Measurements from ENCODE around the gene KLF15.

KLF15 gene

DNA sequence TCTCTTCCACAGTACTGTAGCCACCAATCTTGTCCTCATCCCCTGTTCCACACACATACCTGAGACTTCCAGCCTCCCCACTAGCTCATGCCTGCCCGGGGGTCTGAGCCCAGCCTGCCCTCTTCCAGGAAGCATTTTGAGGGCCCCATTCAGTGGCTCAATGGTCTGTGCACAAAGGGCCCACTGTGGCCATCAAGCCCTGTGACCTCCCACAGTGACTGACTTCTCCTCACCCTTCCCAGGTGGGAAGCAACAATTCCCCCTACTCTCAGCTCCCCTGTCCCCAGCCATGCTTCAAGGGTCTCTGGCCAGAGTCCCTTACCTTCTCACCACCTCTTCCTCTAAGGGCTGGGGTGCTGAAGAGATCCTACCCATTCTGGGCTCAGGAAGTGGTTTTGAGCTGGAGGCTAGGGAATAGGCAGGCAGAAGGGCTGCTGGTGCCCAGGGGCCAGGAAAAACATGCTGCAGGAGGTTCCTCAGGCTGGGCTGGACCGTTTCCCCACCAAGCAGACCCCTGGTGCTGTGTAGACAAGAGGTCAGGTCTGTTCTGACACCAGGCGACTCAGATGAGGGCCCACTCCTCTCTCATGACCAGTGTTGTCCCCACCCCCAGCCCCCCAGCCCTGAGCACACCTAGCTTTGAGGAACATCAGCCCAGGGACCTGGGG, 3.0 kb upstream of the KLF15 start:
- no peak for FAIRE-seq

DNA sequence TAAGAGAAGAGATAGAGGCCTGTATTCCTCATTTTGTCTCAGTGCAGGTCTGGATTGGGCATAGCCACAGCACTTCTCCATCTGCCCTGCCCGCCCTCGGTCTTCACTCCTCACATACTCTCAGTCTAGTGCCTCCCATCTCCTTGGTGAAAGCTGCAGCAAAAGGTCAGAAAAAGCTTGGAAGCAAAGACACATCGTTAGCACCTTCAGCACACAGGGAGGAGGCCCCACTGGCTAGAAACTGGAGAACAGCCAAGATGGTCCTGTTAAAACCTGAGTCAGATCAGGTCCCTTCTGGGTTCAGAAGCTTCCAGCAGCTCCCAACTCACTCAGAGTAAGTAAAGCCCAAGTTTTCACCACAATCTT, 1.6 kb upstream of the KLF15 start:
- FAIRE-seq: no peak

DNA sequence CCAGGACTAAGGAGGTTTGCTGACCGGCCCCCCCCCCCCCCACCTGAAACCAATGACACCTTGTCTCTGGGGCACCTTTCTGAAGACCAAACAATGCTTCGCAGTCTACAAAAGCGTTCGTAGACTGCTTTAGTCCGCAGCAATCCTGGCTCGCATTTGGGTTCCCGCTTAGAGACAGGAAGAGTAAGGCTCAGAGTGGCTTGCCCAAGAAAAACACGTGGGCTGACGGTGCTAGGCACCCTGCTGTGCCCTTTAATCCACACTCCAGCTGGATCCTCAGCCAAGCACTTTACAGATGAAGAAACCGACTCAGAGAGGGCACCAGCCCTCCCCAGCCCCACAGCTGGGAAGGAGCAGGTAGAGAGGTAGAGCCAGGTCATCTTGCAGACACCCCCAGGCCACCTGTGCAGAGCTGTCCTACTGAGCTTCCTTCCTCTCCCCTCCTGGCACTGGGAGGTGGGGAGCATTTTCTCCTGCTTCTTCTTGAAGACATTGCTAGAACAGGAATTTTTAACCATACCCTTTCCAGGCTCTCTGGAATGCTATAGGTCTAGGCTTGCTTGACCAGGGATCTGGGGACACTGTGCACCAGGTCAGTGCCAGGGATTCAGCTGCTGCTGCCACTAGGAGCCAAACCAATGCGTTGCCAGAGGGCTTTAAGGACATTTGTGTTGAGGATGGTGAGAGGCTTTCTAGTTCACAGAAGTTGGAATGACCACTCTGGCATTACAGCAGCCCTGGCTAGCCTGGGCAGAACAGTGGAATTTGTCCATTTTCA, 1.0 kb upstream of the KLF15 start:
- FAIRE-seq: no peak

DNA sequence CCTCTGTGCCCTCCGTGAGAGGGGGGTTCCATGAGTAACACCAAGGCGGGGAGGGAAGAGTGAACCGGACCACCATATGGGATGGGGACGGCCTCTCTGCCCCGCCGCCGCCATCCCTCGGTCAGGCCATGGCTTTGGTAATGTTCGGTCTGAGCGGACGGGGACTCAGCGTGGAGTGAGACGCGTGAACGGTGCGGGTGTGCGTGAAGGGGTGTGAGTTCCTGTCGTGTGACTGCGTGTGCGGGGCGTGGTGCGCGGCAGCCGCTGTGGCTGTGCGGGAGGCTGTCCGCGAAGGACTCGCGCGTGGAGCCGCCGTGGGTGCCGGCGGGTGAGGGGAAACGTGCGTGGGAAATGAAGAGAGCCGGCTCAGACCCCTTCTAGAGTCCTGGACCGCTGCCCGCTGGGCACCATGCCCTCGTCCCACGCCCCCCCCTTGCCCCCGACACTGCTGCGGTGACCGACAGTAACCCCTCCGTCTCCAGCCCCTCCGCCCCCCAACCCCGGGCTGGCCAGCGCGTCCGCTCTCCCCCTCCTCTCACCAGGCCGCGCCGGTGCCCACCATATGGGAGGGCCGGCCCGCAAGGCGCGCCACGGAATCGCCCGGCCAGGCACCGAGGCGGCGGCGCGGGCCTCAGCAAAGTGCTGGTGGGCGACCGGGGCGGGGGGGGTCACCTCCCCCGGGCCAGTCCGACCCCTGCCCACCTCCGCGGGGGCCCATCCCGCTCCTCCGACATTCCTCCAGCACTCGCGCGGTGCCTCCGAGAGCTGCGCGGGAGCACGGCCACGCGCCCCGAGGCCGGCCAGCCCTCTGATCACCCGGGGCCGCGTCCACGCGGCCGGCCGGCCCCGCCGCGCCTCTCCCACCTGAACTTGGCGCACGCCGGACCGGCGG, 589 bp downstream of the KLF15 start:
- no peak for FAIRE-seq

DNA sequence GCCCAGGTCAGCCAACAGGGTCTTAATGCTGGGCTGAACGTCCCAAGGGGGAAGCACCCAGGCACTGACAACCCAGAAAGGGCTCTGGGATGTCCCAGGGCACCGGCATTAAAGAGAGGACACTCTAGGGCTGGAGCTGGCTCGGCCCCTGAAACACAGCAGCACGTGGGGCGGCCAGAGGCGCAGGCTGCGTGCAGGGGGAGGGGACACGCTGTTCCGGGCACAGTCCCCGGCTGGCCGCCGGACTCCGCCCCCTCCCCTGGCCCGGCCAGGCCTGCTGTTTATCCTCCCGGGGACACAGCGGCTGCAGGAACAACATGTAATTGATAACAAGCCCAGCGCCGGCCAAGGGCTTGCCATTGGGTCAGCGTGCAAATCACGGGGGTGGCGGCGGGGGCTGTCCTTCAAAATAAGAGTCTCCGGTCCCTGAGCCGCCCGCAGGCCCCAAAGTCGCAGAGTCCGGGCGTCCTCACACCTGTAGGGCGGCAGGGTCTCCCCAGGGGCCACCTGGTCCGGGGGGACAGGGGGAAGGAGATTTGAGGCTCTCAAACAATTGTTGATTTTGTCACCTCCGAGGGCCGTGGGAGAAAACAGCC, 1.3 kb downstream of the KLF15 start:
- FAIRE-seq: no peak

DNA sequence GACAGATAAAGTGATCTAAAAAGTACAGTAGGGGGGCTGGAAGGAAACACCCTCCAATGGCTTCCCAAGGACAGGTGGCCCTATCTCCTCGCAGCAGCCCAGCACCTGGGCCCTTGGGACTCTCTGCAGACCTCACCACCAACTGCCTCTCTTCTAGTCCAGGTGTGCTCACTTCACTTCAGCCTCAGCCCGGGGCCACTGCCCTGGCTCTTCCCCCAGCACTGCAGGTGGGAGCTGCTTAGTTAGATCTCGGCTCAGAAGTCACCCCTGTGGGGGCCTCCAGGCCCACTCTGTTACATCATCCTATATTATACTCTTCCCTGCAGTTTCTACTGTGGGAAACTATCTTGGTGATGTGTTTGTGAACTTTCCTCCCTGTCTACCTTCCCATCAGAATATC, 2.0 kb downstream of the KLF15 start:
- no peak for FAIRE-seq

DNA sequence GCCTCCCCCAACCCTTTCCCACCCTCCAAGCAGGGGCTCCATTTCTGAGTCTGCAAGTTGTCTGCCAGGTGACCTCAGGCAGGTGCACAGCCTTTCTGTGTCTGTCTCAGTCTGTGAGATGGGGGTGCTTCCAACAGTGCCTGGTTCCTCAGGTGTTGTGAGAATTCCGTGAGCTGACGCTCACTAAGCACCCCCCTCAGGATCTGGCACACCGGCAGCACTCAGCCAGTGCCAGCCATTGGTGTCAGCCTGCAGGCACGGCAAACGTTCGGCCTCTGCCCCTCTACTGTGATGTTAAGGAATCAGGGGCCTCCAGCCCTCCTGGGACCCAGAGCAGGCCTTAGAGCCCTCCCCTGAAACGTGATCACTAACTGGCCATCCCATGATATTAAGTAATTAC, 2.4 kb downstream of the KLF15 start:
- no peak for FAIRE-seq

DNA sequence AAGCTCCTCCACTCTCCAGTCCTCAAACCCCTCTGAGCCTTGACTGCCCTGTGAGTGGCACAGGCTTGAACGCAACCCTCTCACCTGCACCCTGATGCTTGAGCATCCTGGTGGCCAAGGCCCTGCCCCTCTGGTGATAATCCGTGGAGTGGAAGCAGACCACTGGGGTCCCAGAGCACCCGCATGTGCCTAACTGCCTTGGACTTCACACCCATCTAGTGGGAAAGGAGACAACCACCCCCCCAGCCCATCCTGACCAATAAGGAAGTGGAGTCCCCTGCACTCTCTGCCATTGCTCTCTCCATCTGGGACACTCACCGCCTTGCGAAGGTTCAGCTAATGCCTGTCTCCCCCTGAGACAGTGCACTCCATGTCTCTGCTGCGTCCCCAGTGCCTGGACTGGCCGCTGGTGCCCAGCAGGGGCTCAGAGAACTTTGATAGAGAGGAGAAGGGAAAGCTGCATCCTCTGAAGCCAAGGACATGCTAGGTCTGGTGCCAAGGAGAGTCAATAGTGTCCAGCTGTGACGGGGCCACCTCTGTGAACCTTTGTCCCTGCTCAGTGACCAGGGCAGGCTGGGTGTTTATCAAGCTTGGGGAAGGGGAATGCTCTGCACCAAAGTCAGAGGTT, 3.4 kb downstream of the KLF15 start:
- no peak for FAIRE-seq

DNA sequence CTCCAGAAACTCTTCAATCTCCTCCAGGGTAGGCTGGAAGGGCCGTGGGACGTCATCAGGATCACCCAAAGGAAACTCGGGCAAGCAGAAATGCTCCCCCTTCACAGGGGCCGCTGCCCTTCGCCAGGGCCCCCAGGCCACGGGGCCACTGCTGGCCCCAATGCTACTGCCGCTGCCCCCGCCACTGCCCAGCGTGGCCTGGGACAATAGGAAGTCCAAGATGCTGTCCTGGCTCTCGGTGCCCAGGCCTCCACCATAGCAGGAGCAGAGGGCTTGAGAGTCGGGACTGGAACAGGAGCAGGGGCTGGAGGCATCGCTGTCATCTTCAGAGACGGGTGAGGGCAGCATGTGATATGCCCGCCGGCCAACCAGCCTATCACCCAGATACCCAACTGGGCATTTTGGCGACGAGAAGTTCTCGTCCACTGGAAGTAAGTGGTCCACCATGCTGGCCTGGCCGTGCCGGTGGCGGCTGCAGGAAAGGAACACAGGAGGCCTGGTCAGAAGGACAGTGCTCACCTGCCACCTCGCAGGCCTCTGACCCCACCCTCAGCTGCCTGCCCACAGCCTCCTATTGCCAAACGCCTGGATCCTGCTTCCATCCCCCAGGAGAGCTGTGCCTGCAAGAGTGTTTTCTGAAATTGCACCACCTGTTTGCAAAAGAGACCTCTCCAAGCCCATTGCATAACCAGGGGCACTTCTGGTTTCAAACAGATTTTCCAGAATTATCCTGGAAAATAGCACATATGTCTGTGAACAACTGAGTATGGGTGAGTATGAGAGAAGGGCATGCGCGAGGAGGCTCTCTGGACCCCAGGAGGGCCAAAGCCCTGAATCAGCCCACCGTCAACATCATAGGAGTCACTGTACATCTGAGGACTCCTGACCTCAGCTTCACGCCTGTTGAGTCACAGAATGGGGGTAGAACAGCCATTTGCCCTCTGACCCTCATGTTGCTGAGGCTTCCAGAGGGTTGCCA, 4.4 kb downstream of the KLF15 start:
- FAIRE-seq: no peak

DNA sequence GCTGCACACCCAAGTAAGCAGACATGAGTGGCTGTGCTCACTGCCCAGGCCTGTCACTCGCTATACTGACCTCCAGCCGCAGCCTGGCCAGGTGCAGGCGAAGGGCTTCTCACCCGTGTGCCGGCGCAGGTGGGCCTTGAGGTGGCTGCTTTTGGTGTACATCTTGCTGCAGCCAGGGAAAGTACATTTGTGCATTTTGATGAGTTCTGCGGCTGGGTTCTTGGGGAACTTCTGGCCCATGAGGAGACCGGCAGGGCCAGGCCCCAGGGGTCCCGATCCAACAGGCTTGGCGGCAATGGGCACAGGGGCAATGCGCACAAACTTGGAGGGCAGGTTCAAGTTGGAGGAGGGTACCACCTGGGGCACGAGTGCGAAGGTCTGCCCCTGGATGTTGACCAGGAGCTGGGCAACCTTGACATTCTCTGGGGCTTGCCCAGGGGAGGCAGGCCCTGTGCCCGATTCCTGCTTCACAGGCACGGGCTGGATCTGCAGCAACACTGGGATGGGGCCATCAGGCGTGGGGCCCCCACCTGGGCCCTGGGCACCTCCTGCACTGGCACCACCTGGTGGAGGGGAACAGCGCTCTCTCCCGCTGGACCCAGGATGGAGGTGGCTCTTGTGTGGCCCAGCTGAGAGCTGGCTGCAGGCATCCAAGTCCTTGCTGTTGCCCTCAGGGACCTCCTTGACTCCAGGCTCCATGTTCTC, 5.3 kb downstream of the KLF15 start:
- FAIRE-seq: no peak

DNA sequence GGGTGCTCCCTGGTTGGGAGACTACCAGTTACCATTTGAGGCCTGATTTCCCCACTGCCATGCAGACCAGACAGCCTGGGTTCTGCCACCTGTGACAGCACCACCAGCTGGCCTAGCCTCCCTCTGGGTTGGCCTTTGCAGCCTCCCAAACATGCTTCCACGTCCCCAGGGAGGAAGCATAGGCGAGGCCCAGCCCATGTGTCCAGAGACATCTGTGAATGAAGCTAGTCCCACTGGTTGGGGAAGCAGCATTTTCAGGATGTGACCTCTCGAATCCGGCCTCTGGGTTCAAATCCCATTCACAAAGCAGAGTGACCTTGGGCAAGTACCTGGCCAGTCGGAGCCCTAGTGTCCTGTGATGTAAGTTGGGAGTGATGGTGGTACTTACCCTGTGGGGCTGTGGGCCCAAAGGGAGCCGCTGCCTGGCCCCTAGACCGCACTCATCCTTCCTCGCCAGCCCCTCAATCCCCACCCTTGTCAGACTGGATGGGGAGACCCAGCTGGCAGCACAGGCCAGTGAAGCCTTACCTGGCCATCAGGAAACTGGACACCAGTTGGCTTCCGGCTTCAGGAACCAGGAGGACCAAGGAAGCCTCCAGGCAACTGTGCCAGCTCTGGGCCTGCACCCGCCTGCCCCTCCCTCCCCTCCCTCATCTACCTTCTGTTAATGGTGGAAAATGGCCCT, 6.0 kb downstream of the KLF15 start:
- FAIRE-seq: no peak

DNA sequence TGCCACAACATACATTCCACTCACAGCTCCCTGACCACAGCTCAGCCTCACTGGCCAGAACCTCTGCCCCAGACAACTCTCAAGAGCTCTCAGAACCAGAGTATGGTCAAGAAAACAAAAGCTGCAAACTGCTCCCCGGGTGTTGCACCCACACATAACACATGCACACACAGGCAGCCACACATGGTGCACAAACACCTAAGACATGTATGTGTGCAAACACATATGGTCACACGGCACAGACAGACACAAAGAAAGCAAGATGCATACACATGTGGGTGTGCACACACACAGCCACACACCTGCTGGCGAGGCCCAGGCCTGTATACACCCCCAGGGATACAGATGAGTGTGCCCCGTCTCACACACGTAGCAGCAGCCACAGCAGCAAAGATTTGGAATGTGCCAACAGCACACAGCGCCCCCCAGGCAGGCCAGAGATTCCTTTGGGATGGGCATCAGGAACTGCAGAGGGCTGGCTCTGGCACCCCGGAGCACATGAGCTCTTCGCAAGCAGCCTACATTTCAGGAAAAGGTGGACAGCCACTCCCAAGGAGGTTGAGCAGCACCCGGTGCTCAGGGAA, 6.6 kb downstream of the KLF15 start:
- FAIRE-seq: no peak

DNA sequence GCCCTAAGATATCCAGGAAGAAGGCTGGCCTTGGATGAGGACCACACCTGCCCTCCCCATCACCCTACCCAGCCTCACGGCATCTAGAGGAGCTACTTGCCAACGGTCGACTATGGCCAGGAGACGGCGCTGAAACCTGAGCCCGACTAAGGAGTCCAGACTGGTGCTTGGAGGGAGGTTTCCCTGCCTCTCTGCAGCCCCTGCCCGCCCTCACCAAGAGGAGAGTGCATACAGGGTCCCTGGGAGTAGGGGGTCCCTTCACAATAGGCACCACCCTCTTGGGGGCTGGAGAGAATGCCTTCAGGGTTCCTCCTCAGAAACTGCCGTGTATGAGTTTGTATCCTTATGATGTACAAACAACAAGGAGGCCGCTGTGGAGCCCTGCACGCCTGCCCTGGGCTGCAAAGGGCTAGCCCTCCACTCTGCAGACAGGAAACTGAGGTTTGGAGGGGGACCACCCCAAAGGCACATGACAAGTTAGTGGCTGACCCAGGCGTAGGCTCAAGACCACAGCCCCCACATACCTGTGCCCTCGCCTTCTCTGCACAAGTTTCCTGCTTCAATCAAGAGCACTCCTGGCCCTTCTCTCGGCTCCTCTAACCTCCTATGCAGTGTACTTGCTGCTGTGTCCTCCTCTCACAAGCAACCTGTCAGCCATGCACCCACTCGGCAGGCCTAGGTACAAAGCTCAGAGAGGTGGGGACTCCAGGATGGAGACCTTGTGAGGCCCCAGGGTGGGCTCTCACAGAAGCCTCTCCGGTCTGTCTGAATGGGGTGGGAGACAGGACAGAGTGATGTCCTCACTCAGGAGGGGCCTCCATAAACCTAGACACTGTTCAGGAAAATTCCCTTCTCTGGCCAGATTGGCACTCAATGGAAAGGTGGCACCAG, 7.4 kb downstream of the KLF15 start:
- no peak for FAIRE-seq

DNA sequence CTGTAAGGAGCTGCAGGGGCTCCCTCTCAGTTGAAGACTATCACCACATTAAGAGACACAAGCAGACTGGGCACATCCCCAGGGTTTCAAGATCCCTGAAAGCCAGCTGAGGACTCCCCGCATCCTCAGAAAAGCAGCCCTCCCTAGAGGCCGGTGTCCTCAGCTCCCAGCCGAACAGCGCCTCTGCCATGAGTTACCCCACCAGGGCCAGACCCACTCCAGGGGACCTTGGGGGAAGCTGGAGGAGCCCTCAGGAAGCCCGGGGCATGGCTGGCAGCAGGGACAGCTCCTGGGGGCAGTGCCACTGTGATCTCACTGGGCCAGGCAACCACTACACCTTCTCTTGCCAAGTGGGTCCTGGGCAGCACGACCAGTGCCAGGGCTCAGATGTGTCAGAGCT, 8.1 kb downstream of the KLF15 start:
- FAIRE-seq: no peak

DNA sequence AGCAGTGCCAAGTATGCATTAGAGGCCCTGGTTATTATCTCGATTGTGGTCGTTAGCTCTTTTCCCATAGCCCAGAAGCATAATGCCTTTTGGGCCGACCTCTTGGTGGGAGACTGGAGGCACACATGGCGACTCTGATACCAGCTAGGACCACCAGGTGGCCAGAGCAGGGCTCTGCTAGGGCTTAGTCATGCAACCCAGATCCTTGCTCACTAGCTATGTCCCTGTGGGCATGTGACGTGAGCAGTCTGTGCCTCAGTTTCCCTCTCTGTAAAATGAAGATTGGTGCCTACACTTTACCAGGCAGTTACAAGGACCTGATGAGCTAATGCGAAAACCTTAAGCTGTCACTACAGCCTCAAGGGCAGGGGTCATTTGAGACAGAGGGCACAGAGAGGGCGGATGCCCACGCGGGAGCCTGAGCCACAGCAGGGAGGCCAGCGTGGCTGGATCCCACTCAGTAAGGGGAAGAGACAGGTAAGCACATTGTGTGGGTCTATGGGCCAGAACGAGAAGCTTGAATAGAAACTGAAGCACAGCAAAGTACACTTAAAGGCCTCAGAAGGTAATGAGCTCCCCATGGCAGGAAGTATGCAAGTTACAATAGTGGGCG, 8.8 kb downstream of the KLF15 start:
- no peak for FAIRE-seq

DNA sequence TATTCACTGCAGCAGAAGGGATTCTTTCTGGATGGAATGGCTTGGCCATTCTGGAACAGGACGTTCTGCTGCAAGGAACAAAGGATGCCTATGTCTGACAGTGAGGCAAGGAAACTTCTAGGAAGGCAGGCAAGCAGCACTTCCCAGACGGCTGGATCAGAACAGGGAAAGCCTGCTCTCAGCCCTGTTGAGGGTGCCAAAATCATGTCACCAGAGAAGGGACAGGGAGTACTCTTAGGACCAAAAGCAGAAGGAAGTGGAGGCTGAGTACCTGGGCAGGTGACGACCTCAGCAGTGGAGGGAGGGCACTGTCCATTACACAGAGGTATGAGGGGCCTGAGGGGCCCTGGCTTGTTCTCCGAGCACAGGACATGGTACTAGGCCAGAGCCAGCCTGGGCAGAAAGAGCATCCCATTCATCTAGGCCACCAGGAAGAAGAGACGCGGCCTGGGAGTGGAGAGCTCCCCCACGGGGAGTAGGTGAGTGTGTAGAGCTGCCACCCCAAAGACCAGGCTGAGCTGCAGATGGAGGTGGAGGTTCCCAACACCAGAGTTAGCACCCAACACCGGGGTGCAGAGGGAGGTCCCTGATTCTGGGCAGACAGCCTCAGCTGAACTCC, 9.6 kb downstream of the KLF15 start:
- FAIRE-seq: no peak

DNA sequence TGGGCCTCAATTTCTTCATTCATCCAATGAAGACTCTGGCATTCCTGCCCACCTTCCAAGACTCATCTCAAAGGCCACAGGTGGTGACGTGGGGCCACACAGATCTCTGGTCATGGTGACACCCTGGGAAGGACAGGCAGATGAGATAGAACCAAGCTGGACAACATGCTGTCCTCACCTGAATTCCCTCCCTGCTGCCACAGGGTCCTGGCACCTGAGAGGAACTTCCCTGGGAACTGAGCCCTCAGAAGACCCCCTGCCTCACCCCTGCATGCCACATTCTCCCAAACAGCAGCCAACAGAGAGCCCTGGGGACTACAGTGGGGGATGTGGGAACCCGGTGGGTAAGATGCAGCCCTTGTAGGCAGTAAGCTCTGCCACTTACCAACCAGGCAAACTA, 10.7 kb downstream of the KLF15 start:
- FAIRE-seq: no peak
